DND-41 (cell line): ENCODE measurements around the gene ARHGAP15.
A peak's percentile ranks its signal among the peaks of the same experiment; 100 is the strongest.

Experiments used
- ATAC-seq: fragments of 200-7000 bp; cut with Tn5 transposase; 3 replicates; pipeline ENCODE4 v1.9.1; 2021; ENCODE audit warnings: low read depth; ENCODE audit not compliant: insufficient read depth
- DNase-seq: peaks from one replicate; pipeline ENCODE4 v3.0.0-alpha.2; 2020
- H2AFZ ChIP-seq: 2 replicates; pipeline ENCODE4 v1.6.0; 2012; ENCODE audit warnings: low read depth, low read length
- H3K27ac ChIP-seq: 2 replicates; pipeline ENCODE4 v1.5.1; 2012; ENCODE audit warnings: low read length, inconsistent platforms
- H3K27me3 ChIP-seq: fragments of 200-600 bp; sonication (generic); 2 replicates; pipeline ENCODE4 v1.6.0; 2012; ENCODE audit warnings: low read length, mild to moderate bottlenecking, inconsistent platforms; ENCODE audit not compliant: insufficient read depth, poor library complexity
- H3K36me3 ChIP-seq: 2 replicates; pipeline ENCODE4 v1.5.1; 2012; ENCODE audit warnings: low read length, inconsistent platforms; ENCODE audit not compliant: insufficient read depth
- H3K4me1 ChIP-seq: 2 replicates; pipeline ENCODE4 v1.5.1; 2012; ENCODE audit warnings: mild to moderate bottlenecking, low read length; ENCODE audit not compliant: insufficient read depth
- H3K4me2 ChIP-seq: 2 replicates; pipeline ENCODE4 v1.6.0; 2012; ENCODE audit warnings: mild to moderate bottlenecking, moderate library complexity, low read length, inconsistent platforms; ENCODE audit not compliant: insufficient read depth
- H3K4me3 ChIP-seq, 2 experiments: fragments of 200-600 bp in 1 of 2; shearing (Covaris generic) in 1 of 2; 2 replicates each; pipeline ENCODE4 v1.5.1; 2012 to 2016; ENCODE audit warnings: inconsistent platforms in 2 of 2, low read length in 2 of 2, mild to moderate bottlenecking in 2 of 2, low read depth in 1 of 2, moderate library complexity in 1 of 2
- H3K79me2 ChIP-seq: 2 replicates; pipeline ENCODE4 v1.6.0; 2012; ENCODE audit warnings: low read length, inconsistent platforms; ENCODE audit not compliant: insufficient read depth
- H3K9ac ChIP-seq: 2 replicates; pipeline ENCODE4 v1.6.0; 2012; ENCODE audit warnings: low read depth, mild to moderate bottlenecking, inconsistent platforms, low read length, moderate library complexity
- H3K9me3 ChIP-seq: 2 replicates; pipeline ENCODE4 v1.5.1; 2012; ENCODE audit warnings: low read length, moderate library complexity, mild to moderate bottlenecking, inconsistent platforms; ENCODE audit not compliant: insufficient read depth, severe bottlenecking
- H4K20me1 ChIP-seq: 2 replicates; pipeline ENCODE4 v1.6.0; 2012; ENCODE audit warnings: low read length; ENCODE audit not compliant: insufficient read depth
- EZH2 ChIP-seq: IDR thresholded peaks from 3 replicates; pipeline ENCODE4 v1.6.1; 2012; ENCODE audit warnings: borderline replicate concordance, low read depth, mild to moderate bottlenecking, moderate library complexity, low read length, inconsistent platforms; ENCODE audit not compliant: severe bottlenecking
- TF ChIP-seq, protein P1 (sequence below): IDR thresholded peaks from 2 replicates; pipeline ENCODE4 v1.5.1; 2012; ENCODE audit warnings: borderline replicate concordance, low read length, moderate library complexity, mild to moderate bottlenecking; ENCODE audit not compliant: poor library complexity, severe bottlenecking; ENCODE audit errors: extremely low read depth

The ARHGAP15 gene

DNA sequence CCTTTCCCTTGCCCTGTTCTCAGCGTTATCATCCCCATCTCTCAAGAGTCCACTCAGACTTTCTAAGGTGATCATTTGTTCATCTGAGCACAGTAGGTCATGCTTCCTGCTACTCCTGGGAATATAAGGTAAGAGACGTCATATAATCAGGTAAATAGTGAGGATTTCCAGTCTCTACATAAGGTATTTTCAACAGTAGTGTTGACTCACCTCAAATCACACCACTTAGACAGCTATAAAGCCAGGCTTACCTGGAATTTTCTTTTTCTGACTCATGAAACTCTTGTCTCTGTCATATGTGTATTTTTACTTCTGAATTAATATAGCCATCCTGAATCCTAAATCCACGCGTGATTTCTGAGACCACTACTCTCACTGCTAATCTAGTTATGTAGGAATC, 443.2 kb downstream of the ARHGAP15 start:
- Histone ChIP-seq H3K4me3 (no peak overlapping the region), H3K27ac (no peak overlapping the region), H3K9ac (no peak overlapping the region), H3K36me3 (peaks cover 35% of the 10 kb centered on the region), H3K4me2 (no peak overlapping the region), H3K9me3 (no peaks in the 10 kb centered on the region), H3K4me1 (no peaks in the 10 kb centered on the region), H3K79me2 (no peaks in the 10 kb centered on the region), H3K27me3 (no peaks in the 10 kb centered on the region), H4K20me1 (no peaks in the 10 kb centered on the region), H2AFZ (no peak overlapping the region)
- ATAC-seq (no peak), DNase-seq (no peak)
- TF ChIP-seq, protein P1, sequence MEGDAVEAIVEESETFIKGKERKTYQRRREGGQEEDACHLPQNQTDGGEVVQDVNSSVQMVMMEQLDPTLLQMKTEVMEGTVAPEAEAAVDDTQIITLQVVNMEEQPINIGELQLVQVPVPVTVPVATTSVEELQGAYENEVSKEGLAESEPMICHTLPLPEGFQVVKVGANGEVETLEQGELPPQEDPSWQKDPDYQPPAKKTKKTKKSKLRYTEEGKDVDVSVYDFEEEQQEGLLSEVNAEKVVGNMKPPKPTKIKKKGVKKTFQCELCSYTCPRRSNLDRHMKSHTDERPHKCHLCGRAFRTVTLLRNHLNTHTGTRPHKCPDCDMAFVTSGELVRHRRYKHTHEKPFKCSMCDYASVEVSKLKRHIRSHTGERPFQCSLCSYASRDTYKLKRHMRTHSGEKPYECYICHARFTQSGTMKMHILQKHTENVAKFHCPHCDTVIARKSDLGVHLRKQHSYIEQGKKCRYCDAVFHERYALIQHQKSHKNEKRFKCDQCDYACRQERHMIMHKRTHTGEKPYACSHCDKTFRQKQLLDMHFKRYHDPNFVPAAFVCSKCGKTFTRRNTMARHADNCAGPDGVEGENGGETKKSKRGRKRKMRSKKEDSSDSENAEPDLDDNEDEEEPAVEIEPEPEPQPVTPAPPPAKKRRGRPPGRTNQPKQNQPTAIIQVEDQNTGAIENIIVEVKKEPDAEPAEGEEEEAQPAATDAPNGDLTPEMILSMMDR = no peak
- no peak for TF ChIP-seq EZH2

DNA sequence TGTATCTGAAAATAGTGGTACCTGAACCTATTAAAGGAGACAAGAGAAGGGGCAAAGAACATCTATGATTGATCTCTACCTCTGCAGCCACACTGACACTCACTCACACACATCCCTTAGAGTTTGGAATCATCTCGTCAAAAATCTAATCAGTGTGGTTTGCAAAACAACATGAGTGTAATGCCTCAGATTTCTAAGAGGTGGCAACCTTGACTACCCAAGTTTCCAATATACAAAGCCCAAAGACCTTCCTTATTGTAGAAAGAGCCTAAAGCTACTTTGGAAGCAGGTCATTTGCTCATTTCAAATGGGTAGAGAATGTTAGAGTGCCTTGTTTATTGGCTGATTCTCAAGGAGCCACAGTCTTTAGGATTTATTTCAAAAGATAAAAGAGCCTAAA, 444.9 kb downstream of the ARHGAP15 start:
- ATAC-seq (no peak), DNase-seq (no peak)
- Histone ChIP-seq H3K27me3 (no peaks in the 10 kb centered on the region), H3K4me2 (no peak overlapping the region), H3K4me3 (no peak overlapping the region), H3K36me3 (peaks cover 40% of the 10 kb centered on the region), H3K9me3 (no peaks in the 10 kb centered on the region), H3K4me1 (no peaks in the 10 kb centered on the region), H3K79me2 (no peaks in the 10 kb centered on the region), H2AFZ (no peak overlapping the region), H4K20me1 (no peaks in the 10 kb centered on the region), H3K9ac (no peak overlapping the region), H3K27ac (no peak overlapping the region)
- TF ChIP-seq, protein P1 = no peak
- TF ChIP-seq EZH2 = no peak

DNA sequence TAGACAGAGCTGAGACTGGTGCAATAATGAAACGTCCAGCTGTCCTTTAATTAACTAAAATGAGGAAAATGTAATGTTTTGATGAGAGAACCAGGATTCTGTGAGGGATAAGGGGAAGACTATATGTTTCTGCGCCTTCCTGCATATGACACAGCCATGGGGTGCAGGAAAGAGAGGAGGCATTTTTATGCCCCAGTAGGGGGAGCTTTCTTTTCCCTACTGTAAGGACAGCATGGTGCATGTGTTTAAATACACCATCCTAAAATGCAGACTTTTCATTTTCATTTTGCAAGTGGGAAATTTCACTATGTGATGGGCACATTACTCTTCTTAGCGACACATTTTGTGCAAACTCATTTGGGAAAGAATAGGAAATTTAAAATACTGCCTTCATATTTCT, 446.1 kb downstream of the ARHGAP15 start:
- H3K9ac ChIP-seq = no peak overlapping the region
- no peaks in the 10 kb centered on the region for H4K20me1 ChIP-seq
- no peak overlapping the region for H3K27ac ChIP-seq
- ATAC-seq = no peak
- H3K4me3 ChIP-seq = no peak overlapping the region
- no peak overlapping the region for H3K4me2 ChIP-seq
- H3K36me3 ChIP-seq = peaks cover 36% of the 10 kb centered on the region
- H2AFZ ChIP-seq = no peak overlapping the region
- H3K27me3 ChIP-seq = no peaks in the 10 kb centered on the region
- DNase-seq = no peak
- TF ChIP-seq, protein P1 = peak; percentile 49
- no peak for TF ChIP-seq EZH2
- no peaks in the 10 kb centered on the region for H3K9me3 ChIP-seq
- H3K79me2 ChIP-seq = no peaks in the 10 kb centered on the region
- no peaks in the 10 kb centered on the region for H3K4me1 ChIP-seq

DNA sequence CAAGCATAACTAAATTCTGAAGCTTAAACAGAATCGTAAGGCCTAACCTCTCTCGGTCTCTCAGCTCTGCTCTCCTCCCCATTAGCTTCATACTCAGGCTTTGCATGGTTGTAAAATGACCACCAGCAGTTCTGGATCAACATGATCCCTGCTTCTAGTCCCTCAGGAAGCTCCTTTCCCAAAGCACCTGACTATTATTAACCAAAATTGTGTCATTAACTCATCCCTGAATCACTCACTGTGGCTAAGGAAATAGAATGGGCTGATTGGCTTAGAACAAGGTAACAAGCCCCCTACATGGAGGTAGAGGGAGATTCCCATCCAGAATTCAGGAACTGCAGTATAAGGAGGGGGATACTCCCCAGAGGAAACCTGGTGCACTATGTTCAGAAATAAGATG, 448.3 kb downstream of the ARHGAP15 start:
- Histone ChIP-seq H3K27me3 (no peaks in the 10 kb centered on the region), H3K4me2 (no peak overlapping the region), H3K79me2 (no peaks in the 10 kb centered on the region), H3K4me1 (no peaks in the 10 kb centered on the region), H3K4me3 (no peak overlapping the region), H4K20me1 (no peaks in the 10 kb centered on the region), H3K36me3 (peaks cover 34% of the 10 kb centered on the region), H3K27ac (no peak overlapping the region), H3K9me3 (no peaks in the 10 kb centered on the region), H3K9ac (no peak overlapping the region), H2AFZ (no peak overlapping the region)
- TF ChIP-seq, protein P1 = no peak
- TF ChIP-seq EZH2 = no peak
- no peak for ATAC-seq
- no peak for DNase-seq
